Measurements from ENCODE around the gene TFF3.

Gene TFF3

DNA sequence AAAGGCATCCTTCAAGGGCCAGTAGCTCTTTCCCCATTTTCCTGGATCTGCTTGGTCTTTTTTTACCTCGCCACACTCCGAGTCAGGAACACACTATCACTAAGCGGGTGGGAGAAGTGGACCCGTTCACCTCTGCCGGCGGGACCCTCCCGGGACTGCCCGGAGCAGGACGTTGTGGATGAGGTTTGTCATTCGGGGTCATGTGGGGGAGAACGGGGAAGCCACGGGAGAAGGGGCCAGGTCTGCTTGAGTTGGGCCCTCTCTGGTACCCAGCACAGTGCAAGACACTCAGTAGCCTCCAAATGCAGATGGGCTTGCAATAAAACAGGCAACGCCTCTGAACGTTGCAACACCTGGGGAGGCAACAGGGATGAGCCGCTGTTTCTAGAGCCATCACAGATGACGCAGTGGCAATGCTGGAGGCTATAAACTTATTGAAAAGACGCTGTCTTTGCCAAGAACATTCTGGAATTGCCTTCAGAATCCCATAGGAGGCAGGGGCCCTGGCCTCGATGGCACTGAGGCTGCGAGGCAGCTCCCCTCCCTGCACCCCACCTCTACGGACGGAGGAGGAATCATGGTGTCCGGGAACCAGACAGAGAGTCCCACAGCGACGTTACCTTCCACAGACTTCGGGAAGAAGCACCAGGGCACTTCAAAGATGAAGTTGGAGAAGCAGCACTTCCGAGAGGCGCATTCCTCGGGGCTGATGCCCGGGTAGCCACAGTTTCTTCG is 31.8 kb upstream of the TFF3 start:
- TF ChIP-seq, protein P1, sequence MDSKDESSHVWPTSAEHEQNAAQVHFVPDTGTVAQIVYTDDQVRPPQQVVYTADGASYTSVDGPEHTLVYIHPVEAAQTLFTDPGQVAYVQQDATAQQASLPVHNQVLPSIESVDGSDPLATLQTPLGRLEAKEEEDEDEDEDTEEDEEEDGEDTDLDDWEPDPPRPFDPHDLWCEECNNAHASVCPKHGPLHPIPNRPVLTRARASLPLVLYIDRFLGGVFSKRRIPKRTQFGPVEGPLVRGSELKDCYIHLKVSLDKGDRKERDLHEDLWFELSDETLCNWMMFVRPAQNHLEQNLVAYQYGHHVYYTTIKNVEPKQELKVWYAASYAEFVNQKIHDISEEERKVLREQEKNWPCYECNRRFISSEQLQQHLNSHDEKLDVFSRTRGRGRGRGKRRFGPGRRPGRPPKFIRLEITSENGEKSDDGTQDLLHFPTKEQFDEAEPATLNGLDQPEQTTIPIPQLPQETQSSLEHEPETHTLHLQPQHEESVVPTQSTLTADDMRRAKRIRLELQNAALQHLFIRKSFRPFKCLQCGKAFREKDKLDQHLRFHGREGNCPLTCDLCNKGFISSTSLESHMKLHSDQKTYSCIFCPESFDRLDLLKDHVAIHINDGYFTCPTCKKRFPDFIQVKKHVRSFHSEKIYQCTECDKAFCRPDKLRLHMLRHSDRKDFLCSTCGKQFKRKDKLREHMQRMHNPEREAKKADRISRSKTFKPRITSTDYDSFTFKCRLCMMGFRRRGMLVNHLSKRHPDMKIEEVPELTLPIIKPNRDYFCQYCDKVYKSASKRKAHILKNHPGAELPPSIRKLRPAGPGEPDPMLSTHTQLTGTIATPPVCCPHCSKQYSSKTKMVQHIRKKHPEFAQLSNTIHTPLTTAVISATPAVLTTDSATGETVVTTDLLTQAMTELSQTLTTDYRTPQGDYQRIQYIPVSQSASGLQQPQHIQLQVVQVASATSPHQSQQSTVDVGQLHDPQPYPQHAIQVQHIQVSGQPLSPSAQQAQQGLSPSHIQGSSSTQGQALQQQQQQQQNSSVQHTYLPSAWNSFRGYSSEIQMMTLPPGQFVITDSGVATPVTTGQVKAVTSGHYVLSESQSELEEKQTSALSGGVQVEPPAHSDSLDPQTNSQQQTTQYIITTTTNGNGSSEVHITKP (tag by site-specific recombination; IDR thresholded peaks at IDR 0.05): no peak
- Histone ChIP-seq H3K36me3 (ENCODE audit: control insufficient read depth in 2 of 2, insufficient read depth in 1 of 2, low read length in 2 of 2) (no peaks in the 10 kb centered on the region), H3K4me3 (ENCODE audit: low read depth, low read length) (no peak overlapping the region), H3K4me1 (ENCODE audit: control insufficient read depth, insufficient read depth, low read length) (no peaks in the 10 kb centered on the region), H3K27ac (ENCODE audit: extremely low read depth, low read depth, low read length) (no peak overlapping the region), H3K9me3 (ENCODE audit: control insufficient read depth, insufficient read depth, low read depth, low read length) (no peaks in the 10 kb centered on the region)
- CTCF ChIA-PET: interaction anchor here (1.8 kb wide), 1 partner anchor 37 kb away, joined by 5 read pairs; no protein-coding TSS in a partner anchor
- POLR2A ChIA-PET: no interaction called here

GRCh38 chr21:42346441-42346840 is 31.2 kb upstream of the TFF3 start:
- no peaks in the 10 kb centered on the region for H3K4me1 ChIP-seq (ENCODE audit: control insufficient read depth, insufficient read depth, low read length)
- no peak for TF ChIP-seq ZFP69B (tag by site-specific recombination; IDR thresholded peaks at IDR 0.05)
- no peak for TF ChIP-seq ZFP41 (tag by site-specific recombination; IDR thresholded peaks at IDR 0.05; ENCODE audit: borderline replicate concordance)
- TF ChIP-seq ZIC2 (tag by site-specific recombination; IDR thresholded peaks at IDR 0.05): no peak
- no peaks in the 10 kb centered on the region for H3K36me3 ChIP-seq (ENCODE audit: control insufficient read depth in 2 of 2, insufficient read depth in 1 of 2, low read length in 2 of 2)
- H3K27ac ChIP-seq (ENCODE audit: extremely low read depth, low read depth, low read length): no peak overlapping the region
- ChIA-PET POLR2A (no interaction called here), CTCF (interaction anchor here (1.8 kb wide), 1 partner anchor 36 kb away, joined by 5 read pairs; no protein-coding TSS in a partner anchor)
- no peak overlapping the region for H3K4me3 ChIP-seq (ENCODE audit: low read depth, low read length)
- H3K9me3 ChIP-seq (ENCODE audit: control insufficient read depth, insufficient read depth, low read depth, low read length): no peaks in the 10 kb centered on the region

- no peak for TF ChIP-seq ZNF202 (tag by site-specific recombination; IDR thresholded peaks at IDR 0.05; ENCODE audit: borderline replicate concordance)
- no peak for TF ChIP-seq ZNF184 (tag by site-specific recombination; IDR thresholded peaks at IDR 0.05)
- TF ChIP-seq ZNF664 (tag by site-specific recombination; IDR thresholded peaks at IDR 0.05): no peak
- TF ChIP-seq ZNF2 (tag by site-specific recombination; IDR thresholded peaks at IDR 0.05): no peak
- TF ChIP-seq, protein P2, sequence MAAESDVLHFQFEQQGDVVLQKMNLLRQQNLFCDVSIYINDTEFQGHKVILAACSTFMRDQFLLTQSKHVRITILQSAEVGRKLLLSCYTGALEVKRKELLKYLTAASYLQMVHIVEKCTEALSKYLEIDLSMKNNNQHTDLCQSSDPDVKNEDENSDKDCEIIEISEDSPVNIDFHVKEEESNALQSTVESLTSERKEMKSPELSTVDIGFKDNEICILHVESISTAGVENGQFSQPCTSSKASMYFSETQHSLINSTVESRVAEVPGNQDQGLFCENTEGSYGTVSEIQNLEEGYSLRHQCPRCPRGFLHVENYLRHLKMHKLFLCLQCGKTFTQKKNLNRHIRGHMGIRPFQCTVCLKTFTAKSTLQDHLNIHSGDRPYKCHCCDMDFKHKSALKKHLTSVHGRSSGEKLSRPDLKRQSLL (tag by site-specific recombination; IDR thresholded peaks at IDR 0.05): no peak
- TF ChIP-seq ZNF48 (tag by site-specific recombination; IDR thresholded peaks at IDR 0.05): no peak
- no peak for TF ChIP-seq ZNF366 (tag by site-specific recombination; conservative IDR thresholded peaks at IDR 0.05)
- no peak for TF ChIP-seq ZNF24 (tag by site-specific recombination; IDR thresholded peaks at IDR 0.05)
- no peak for TF ChIP-seq ZNF239 (tag by site-specific recombination; IDR thresholded peaks at IDR 0.05)
- TF ChIP-seq ZNF558 (tag by site-specific recombination; IDR thresholded peaks at IDR 0.05): no peak
- no peak for TF ChIP-seq MEIS1 (CRISPR knock-in tag; IDR thresholded peaks at IDR 0.05; ENCODE audit: borderline replicate concordance)
- no peak for TF ChIP-seq ZNF449 (tag by site-specific recombination; IDR thresholded peaks at IDR 0.05)
- no peak for TF ChIP-seq ZNF791 (tag by site-specific recombination; IDR thresholded peaks at IDR 0.05)
- TF ChIP-seq ZNF654 (tag by site-specific recombination; IDR thresholded peaks at IDR 0.05; ENCODE audit: low read depth): no peak
- Histone ChIP-seq H3K4me3 (ENCODE audit: low read depth, low read length) (no peak overlapping the region), H3K9me3 (ENCODE audit: control insufficient read depth, insufficient read depth, low read depth, low read length) (no peaks in the 10 kb centered on the region), H3K27ac (ENCODE audit: extremely low read depth, low read depth, low read length) (no peak overlapping the region), H3K4me1 (ENCODE audit: control insufficient read depth, insufficient read depth, low read length) (no peaks in the 10 kb centered on the region), H3K36me3 (ENCODE audit: control insufficient read depth in 2 of 2, insufficient read depth in 1 of 2, low read length in 2 of 2) (no peaks in the 10 kb centered on the region)
- ChIA-PET POLR2A (no interaction called here), CTCF (interaction anchor here (0.5 to 1.1 kb wide), 3 partner anchors 15 to 1347 kb away, joined by 3 read pairs; no protein-coding TSS in a partner anchor)
Measured at GRCh38 chr21:42344631-42345030, 29.4 kb upstream of the TFF3 start.
